Peyer's patch (tissue), 4 donors: ENCODE data around the gene DERA.
"Not testable (repeated sequence)": the region's sequence is repeated elsewhere in the genome, so short reads cannot be mapped to it uniquely, and the experiment has no call there.

ENCODE experiments used
- CTCF ChIP-seq, 6 experiments: fragments of 450-650 bp in 4 of 6; fragments of 200-600 bp in 2 of 6; sonication (generic) in 1 of 6; IDR thresholded peaks; one replicate each; pipeline ENCODE4 v1.5.1; 2017 to 2019; ENCODE audit warnings: antibody characterized with exemption in 6 of 6, mild to moderate bottlenecking in 3 of 6, moderate library complexity in 1 of 6
- POLR2A ChIP-seq, 2 donors: fragments of 450-650 bp; IDR thresholded peaks; one replicate each; pipeline ENCODE4 v1.5.1; 2017; ENCODE audit warnings: antibody characterized with exemption in 2 of 2, mild to moderate bottlenecking in 2 of 2, moderate library complexity in 2 of 2

GRCh38 chr12:15943519-15943918 lies 32.4 kb downstream of the DERA start:
- TF ChIP-seq CTCF, POLR2A (IDR thresholded peaks at IDR 0.05): not testable (repeated sequence)
